Stomach (tissue), 4 donors: Measurements from ENCODE around the gene KCNA5.

ENCODE experiments used
- POLR2A ChIP-seq, 4 donors: fragments of 450-650 bp; IDR thresholded peaks; one replicate each; pipeline ENCODE4 v1.6.1; 2016; ENCODE audit warnings: antibody characterized with exemption in 4 of 4, control low read depth in 2 of 4, mild to moderate bottlenecking in 1 of 4, moderate library complexity in 1 of 4
- POLR2AphosphoS5 ChIP-seq, 3 donors: sonication (generic); formaldehyde crosslinking; IDR thresholded peaks; one replicate each; pipeline ENCODE4 v1.6.1; 2016; ENCODE audit warnings: antibody characterized with exemption in 3 of 3

GRCh38 chr12:5017638-5018348, 25.9 kb upstream of the KCNA5 start:
- TF ChIP-seq POLR2AphosphoS5 (IDR thresholded peaks at IDR 0.05) (no peak), POLR2A (IDR thresholded peaks at IDR 0.05) (no peak)
